ENCODE results near the gene SPINK13. TPM values are rescaled to one million over a fixed set of nuclear protein-coding genes. Genes with fewer than 3 reads are reported as not detected.
A peak's percentile ranks its signal among the peaks of the same experiment; 100 is the strongest.

SPINK13 gene
- total and polyA plus RNA-seq, 9 of the 15 experiments (the other 6 are each of a cell fraction or from before 2014, with no cell fraction given): 0.07 TPM; not detected in 8

DNA sequence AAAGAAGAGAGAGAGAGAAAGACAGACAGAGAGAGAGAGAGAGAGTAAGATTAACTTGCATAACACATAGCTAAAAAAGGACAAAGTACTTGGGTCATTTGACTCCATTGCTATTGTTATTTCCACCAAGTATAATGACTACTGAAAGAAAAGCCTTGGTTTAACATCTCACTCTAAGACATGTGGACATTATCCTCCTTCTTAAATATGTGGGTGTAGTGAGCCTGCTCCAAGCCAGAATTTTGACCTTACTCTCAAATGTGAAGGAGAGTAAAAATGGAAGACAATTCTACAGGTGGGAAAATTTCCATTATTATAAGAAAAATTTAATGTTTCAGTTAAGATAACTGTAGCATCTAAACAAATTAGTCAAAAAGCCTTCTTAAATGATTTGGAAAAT is 38.8 kb upstream of the SPINK13 start:
- intact Hi-C loops (cut with micrococcal nuclease): no loop called here
- H3K4me1 ChIP-seq (replicated peaks in 1 of 2; ENCODE audit: control insufficient read depth in 2 of 2, insufficient read depth in 2 of 2, low read length in 2 of 2): no peaks in the 10 kb centered on the region
- in situ Hi-C loops (cut with MboI): no loop called here
- peak overlapping the region; percentile 61; the same call in 1 of the 3 replicates for H3K27ac ChIP-seq (ENCODE audit: extremely low read depth, low read depth, low read length)
- H3K4me2 ChIP-seq (ENCODE audit: insufficient read depth, low read length): peak overlapping the region; percentile 69; the same call in 1 of the 2 replicates
- H3K9ac ChIP-seq (ENCODE audit: insufficient read depth in 1 of 2, low read depth in 2 of 2, low read length in 2 of 2): peak overlapping the region in 1 of 2 experiments; percentile 60; a peak in 2 of 4 replicates
- no peaks in the 10 kb centered on the region for H3K9me3 ChIP-seq (replicated peaks; ENCODE audit: control insufficient read depth, insufficient read depth, low read depth, low read length)
- no TSS peak for BruUV-seq (replicated peaks)
- H3K9me1 ChIP-seq (ENCODE audit: control insufficient read depth, insufficient read depth, low read length): no peaks in the 10 kb centered on the region
- DNase-seq (ENCODE audit: extremely low read depth in 1 of 4, low spot score in 3 of 4): peak in 1 of 4 experiments; percentile 4
- H3K79me2 ChIP-seq (ENCODE audit: control insufficient read depth, insufficient read depth, low read length): no peaks in the 10 kb centered on the region; the same call in 2 of the 3 replicates
- ATAC-seq: peak; percentile 55
- TF ChIP-seq, protein P1, sequence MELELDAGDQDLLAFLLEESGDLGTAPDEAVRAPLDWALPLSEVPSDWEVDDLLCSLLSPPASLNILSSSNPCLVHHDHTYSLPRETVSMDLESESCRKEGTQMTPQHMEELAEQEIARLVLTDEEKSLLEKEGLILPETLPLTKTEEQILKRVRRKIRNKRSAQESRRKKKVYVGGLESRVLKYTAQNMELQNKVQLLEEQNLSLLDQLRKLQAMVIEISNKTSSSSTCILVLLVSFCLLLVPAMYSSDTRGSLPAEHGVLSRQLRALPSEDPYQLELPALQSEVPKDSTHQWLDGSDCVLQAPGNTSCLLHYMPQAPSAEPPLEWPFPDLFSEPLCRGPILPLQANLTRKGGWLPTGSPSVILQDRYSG (tag; conservative IDR thresholded peaks at IDR 0.05; ENCODE audit: low read depth): no peak
- no peak for TF ChIP-seq CCAR2 (IDR thresholded peaks at IDR 0.05; ENCODE audit: low read depth, low read length)
- TF ChIP-seq ZNF57 (CRISPR knock-in tag; IDR thresholded peaks at IDR 0.05): no peak
- no peak for TF ChIP-seq STAG1 (CRISPR knock-in tag; IDR thresholded peaks at IDR 0.05; ENCODE audit: borderline replicate concordance)
- TF ChIP-seq, protein P2, sequence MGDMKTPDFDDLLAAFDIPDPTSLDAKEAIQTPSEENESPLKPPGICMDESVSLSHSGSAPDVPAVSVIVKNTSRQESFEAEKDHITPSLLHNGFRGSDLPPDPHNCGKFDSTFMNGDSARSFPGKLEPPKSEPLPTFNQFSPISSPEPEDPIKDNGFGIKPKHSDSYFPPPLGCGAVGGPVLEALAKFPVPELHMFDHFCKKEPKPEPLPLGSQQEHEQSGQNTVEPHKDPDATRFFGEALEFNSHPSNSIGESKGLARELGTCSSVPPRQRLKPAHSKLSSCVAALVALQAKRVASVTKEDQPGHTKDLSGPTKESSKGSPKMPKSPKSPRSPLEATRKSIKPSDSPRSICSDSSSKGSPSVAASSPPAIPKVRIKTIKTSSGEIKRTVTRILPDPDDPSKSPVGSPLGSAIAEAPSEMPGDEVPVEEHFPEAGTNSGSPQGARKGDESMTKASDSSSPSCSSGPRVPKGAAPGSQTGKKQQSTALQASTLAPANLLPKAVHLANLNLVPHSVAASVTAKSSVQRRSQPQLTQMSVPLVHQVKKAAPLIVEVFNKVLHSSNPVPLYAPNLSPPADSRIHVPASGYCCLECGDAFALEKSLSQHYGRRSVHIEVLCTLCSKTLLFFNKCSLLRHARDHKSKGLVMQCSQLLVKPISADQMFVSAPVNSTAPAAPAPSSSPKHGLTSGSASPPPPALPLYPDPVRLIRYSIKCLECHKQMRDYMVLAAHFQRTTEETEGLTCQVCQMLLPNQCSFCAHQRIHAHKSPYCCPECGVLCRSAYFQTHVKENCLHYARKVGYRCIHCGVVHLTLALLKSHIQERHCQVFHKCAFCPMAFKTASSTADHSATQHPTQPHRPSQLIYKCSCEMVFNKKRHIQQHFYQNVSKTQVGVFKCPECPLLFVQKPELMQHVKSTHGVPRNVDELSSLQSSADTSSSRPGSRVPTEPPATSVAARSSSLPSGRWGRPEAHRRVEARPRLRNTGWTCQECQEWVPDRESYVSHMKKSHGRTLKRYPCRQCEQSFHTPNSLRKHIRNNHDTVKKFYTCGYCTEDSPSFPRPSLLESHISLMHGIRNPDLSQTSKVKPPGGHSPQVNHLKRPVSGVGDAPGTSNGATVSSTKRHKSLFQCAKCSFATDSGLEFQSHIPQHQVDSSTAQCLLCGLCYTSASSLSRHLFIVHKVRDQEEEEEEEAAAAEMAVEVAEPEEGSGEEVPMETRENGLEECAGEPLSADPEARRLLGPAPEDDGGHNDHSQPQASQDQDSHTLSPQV (IDR thresholded peaks at IDR 0.05): no peak
- TF ChIP-seq NFE2 (IDR thresholded peaks at IDR 0.05; ENCODE audit: low read depth): no peak
- H3K27me3 ChIP-seq (ENCODE audit: control insufficient read depth in 2 of 2, insufficient read depth in 2 of 2, low read length in 2 of 2): no peaks in the 10 kb centered on the region
- H3K4me3 ChIP-seq: 0 out of 2 replicates have a peak overlapping the region, but pooled peaks have one; percentile 31
- no peaks in the 10 kb centered on the region for H3K36me3 ChIP-seq (ENCODE audit: control insufficient read depth, insufficient read depth, low read length)
- H2AFZ ChIP-seq (ENCODE audit: low read depth, low read length): peak overlapping the region; percentile 86
- no peak for FAIRE-seq
- POLR2A ChIA-PET: no interaction called here
- CTCF ChIA-PET (ENCODE audit: low intra/inter-chr PET ratio): no interaction called here
- H4K20me1 ChIP-seq (replicated peaks; ENCODE audit: control insufficient read depth, insufficient read depth, low read length): no peaks in the 10 kb centered on the region
